ENCODE measurements around the gene PARP8. TPM values are rescaled to one million over a fixed set of nuclear protein-coding genes. Genes with fewer than 3 reads are reported as not detected.

Gene PARP8
- total RNA-seq, 1 experiment from 2014 or later = 31.5 TPM

GRCh38 chr5:50864466-50864865, 198.0 kb downstream of the PARP8 start:
- H3K4me1 ChIP-seq (ENCODE audit: low read length) = no peaks in the 10 kb centered on the region
- no peak overlapping the region for H3K9ac ChIP-seq (ENCODE audit: low read length)
- no peaks in the 10 kb centered on the region for H3K79me2 ChIP-seq (ENCODE audit: low read length)
- H3K27me3 ChIP-seq (ENCODE audit: low read length) = no peaks in the 10 kb centered on the region
- H3K9me3 ChIP-seq (ENCODE audit: low read length) = no peaks in the 10 kb centered on the region
- no peaks in the 10 kb centered on the region for H4K20me1 ChIP-seq (ENCODE audit: insufficient read depth, low read depth, low read length)
- DNase-seq = no peak
- H3K36me3 ChIP-seq (ENCODE audit: insufficient read depth, low read length) = no peaks in the 10 kb centered on the region
- H3K4me3 ChIP-seq (ENCODE audit: low read length) = no peak overlapping the region
- H3K9me2 ChIP-seq (replicated peaks; ENCODE audit: insufficient read depth, low read length) = no peaks in the 10 kb centered on the region
- no peak overlapping the region for H3K4me2 ChIP-seq (ENCODE audit: low read depth, low read length, poor library complexity, severe bottlenecking)
- no peak overlapping the region for H3K27ac ChIP-seq (ENCODE audit: low read length)
- H2AFZ ChIP-seq (ENCODE audit: low read length) = no peak overlapping the region

GRCh38 chr5:50866415-50866814, 200.0 kb downstream of the PARP8 start:
- Histone ChIP-seq H3K9me3 (ENCODE audit: low read length) (no peaks in the 10 kb centered on the region), H3K27me3 (ENCODE audit: low read length) (no peaks in the 10 kb centered on the region), H3K4me2 (ENCODE audit: low read depth, low read length, poor library complexity, severe bottlenecking) (no peak overlapping the region), H4K20me1 (ENCODE audit: insufficient read depth, low read depth, low read length) (no peaks in the 10 kb centered on the region), H2AFZ (ENCODE audit: low read length) (no peak overlapping the region), H3K9me2 (replicated peaks; ENCODE audit: insufficient read depth, low read length) (no peaks in the 10 kb centered on the region), H3K4me1 (ENCODE audit: low read length) (no peaks in the 10 kb centered on the region), H3K79me2 (ENCODE audit: low read length) (no peaks in the 10 kb centered on the region), H3K27ac (ENCODE audit: low read length) (no peak overlapping the region), H3K9ac (ENCODE audit: low read length) (no peak overlapping the region), H3K4me3 (ENCODE audit: low read length) (no peak overlapping the region), H3K36me3 (ENCODE audit: insufficient read depth, low read length) (no peaks in the 10 kb centered on the region)
- DNase-seq = no peak

GRCh38 chr5:50867140-50867539, 200.7 kb downstream of the PARP8 start:
- Histone ChIP-seq H3K9me3 (ENCODE audit: low read length) (no peaks in the 10 kb centered on the region), H3K4me1 (ENCODE audit: low read length) (no peaks in the 10 kb centered on the region), H3K9me2 (replicated peaks; ENCODE audit: insufficient read depth, low read length) (no peaks in the 10 kb centered on the region), H4K20me1 (ENCODE audit: insufficient read depth, low read depth, low read length) (no peaks in the 10 kb centered on the region), H2AFZ (ENCODE audit: low read length) (no peak overlapping the region), H3K9ac (ENCODE audit: low read length) (no peak overlapping the region), H3K27ac (ENCODE audit: low read length) (no peak overlapping the region), H3K36me3 (ENCODE audit: insufficient read depth, low read length) (no peaks in the 10 kb centered on the region), H3K27me3 (ENCODE audit: low read length) (no peaks in the 10 kb centered on the region), H3K4me2 (ENCODE audit: low read depth, low read length, poor library complexity, severe bottlenecking) (no peak overlapping the region), H3K4me3 (ENCODE audit: low read length) (no peak overlapping the region), H3K79me2 (ENCODE audit: low read length) (no peaks in the 10 kb centered on the region)
- DNase-seq = no peak

DNA sequence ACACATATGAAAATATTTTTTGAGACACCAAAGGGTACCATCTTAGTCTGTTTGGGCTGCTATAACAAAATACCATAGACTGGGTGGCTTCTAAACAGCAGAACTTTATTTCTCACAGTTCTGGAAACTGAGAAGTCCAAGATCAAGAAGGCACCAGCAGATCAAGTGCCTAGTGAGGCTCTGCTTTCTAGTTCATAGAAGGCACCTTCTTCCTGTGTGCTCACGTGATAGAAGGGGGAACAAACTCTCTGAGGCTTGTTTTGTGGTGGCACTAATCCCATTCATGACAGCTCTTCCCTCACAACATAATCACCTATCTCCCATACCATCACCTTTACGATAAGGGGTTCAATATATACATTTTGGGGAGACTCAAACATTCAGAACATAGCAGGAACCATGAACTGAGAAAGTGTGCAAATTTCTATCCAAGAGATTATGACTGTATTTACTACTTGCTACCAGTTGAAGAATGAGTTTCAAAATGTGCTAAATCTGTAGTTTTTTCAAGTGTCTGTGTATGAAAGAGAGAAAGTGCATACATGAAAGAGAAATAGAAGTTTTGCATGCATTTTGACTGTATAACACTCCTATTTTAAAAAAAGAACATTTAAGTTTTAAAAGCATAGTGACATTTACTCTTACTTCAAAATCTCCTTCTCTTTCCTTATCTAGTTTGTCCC, 207.3 kb downstream of the PARP8 start:
- 0 out of 2 replicates have a peak, but pooled peaks cover 2% of the 10 kb centered on the region for H3K4me1 ChIP-seq (ENCODE audit: low read length)
- no peaks in the 10 kb centered on the region for H3K27me3 ChIP-seq (ENCODE audit: low read length)
- H3K4me3 ChIP-seq (ENCODE audit: low read length) = no peak overlapping the region
- no peaks in the 10 kb centered on the region for H3K36me3 ChIP-seq (ENCODE audit: insufficient read depth, low read length)
- H4K20me1 ChIP-seq (ENCODE audit: insufficient read depth, low read depth, low read length) = no peaks in the 10 kb centered on the region
- H3K4me2 ChIP-seq (ENCODE audit: low read depth, low read length, poor library complexity, severe bottlenecking) = no peak overlapping the region
- no peak overlapping the region for H3K27ac ChIP-seq (ENCODE audit: low read length)
- H3K9me2 ChIP-seq (replicated peaks; ENCODE audit: insufficient read depth, low read length) = no peaks in the 10 kb centered on the region
- no peak overlapping the region for H2AFZ ChIP-seq (ENCODE audit: low read length)
- H3K79me2 ChIP-seq (ENCODE audit: low read length) = no peaks in the 10 kb centered on the region
- no peak overlapping the region for H3K9ac ChIP-seq (ENCODE audit: low read length)
- H3K9me3 ChIP-seq (ENCODE audit: low read length) = no peaks in the 10 kb centered on the region
- DNase-seq = no peak

DNA sequence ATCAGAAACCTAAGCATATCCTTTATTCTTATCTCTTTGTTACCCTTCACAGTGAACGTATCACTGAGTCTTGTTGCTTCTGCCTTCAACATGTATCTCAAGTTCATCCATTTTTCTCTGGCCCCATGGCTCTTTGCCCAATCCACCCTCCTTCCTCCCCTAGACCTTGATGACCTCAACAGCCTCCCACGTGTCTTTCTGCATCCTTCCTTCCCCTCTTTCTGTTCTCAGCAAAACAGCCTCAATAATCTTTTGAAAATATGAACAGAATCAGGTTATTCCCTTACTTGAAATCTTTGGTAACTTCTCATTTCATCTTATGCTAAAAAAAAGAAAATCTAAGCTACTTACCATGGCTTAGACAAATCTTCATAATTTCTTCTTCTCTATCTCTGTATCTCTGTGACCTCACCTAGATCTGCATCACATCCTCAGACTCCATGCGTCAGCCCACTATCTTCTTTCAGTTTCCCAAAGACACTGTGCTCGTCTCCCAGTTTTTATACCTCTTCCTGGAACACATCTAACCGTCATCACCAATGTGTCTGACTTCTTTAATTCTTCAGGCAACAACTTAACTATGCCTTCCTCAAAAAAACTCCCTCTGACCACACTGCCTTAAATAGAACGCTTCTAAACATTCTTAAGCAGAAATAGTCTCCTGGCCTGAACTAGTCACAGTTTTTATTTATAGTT, 208.0 kb downstream of the PARP8 start:
- H3K4me3 ChIP-seq (ENCODE audit: low read length) = no peak overlapping the region
- H3K36me3 ChIP-seq (ENCODE audit: insufficient read depth, low read length) = no peaks in the 10 kb centered on the region
- H4K20me1 ChIP-seq (ENCODE audit: insufficient read depth, low read depth, low read length) = no peaks in the 10 kb centered on the region
- H3K9me3 ChIP-seq (ENCODE audit: low read length) = no peaks in the 10 kb centered on the region
- DNase-seq = no peak
- no peak overlapping the region for H3K4me2 ChIP-seq (ENCODE audit: low read depth, low read length, poor library complexity, severe bottlenecking)
- no peaks in the 10 kb centered on the region for H3K79me2 ChIP-seq (ENCODE audit: low read length)
- no peaks in the 10 kb centered on the region for H3K9me2 ChIP-seq (replicated peaks; ENCODE audit: insufficient read depth, low read length)
- no peak overlapping the region for H3K9ac ChIP-seq (ENCODE audit: low read length)
- H3K4me1 ChIP-seq (ENCODE audit: low read length) = 0 out of 2 replicates have a peak, but pooled peaks cover 2% of the 10 kb centered on the region
- H3K27ac ChIP-seq (ENCODE audit: low read length) = no peak overlapping the region
- no peak overlapping the region for H2AFZ ChIP-seq (ENCODE audit: low read length)
- H3K27me3 ChIP-seq (ENCODE audit: low read length) = no peaks in the 10 kb centered on the region

DNA sequence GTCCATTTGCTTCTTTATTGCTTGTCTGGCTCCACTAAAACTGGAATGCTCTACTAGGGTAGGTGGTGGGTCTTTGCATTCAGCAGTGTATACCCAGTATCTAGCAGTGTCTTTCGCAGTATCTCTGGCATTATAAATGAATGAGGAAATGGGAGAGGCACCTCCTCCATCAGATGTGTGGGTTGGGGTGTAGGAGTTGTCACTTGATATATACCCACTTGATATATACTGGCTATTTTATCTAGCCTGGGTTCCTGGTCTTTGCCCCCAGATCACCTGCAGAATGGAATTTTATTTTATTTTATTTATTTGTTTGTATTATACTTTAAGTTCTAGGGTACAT, 208.5 kb downstream of the PARP8 start:
- Histone ChIP-seq H3K9ac (ENCODE audit: low read length) (no peak overlapping the region), H3K27me3 (ENCODE audit: low read length) (no peaks in the 10 kb centered on the region), H2AFZ (ENCODE audit: low read length) (no peak overlapping the region), H3K9me2 (replicated peaks; ENCODE audit: insufficient read depth, low read length) (no peaks in the 10 kb centered on the region), H4K20me1 (ENCODE audit: insufficient read depth, low read depth, low read length) (no peaks in the 10 kb centered on the region), H3K4me2 (ENCODE audit: low read depth, low read length, poor library complexity, severe bottlenecking) (no peak overlapping the region), H3K36me3 (ENCODE audit: insufficient read depth, low read length) (no peaks in the 10 kb centered on the region), H3K27ac (ENCODE audit: low read length) (no peak overlapping the region), H3K9me3 (ENCODE audit: low read length) (no peaks in the 10 kb centered on the region), H3K79me2 (ENCODE audit: low read length) (no peaks in the 10 kb centered on the region), H3K4me1 (ENCODE audit: low read length) (0 out of 2 replicates have a peak, but pooled peaks cover 2% of the 10 kb centered on the region), H3K4me3 (ENCODE audit: low read length) (no peak overlapping the region)
- no peak for DNase-seq

GRCh38 chr5:50878470-50878869, 212.0 kb downstream of the PARP8 start:
- Histone ChIP-seq H3K4me2 (ENCODE audit: low read depth, low read length, poor library complexity, severe bottlenecking) (no peak overlapping the region), H3K27ac (ENCODE audit: low read length) (no peak overlapping the region), H3K36me3 (ENCODE audit: insufficient read depth, low read length) (no peaks in the 10 kb centered on the region), H3K27me3 (ENCODE audit: low read length) (no peaks in the 10 kb centered on the region), H3K9ac (ENCODE audit: low read length) (no peak overlapping the region), H3K9me3 (ENCODE audit: low read length) (no peaks in the 10 kb centered on the region), H3K79me2 (ENCODE audit: low read length) (no peaks in the 10 kb centered on the region), H3K9me2 (replicated peaks; ENCODE audit: insufficient read depth, low read length) (no peaks in the 10 kb centered on the region), H3K4me1 (ENCODE audit: low read length) (0 out of 2 replicates have a peak, but pooled peaks cover 2% of the 10 kb centered on the region), H4K20me1 (ENCODE audit: insufficient read depth, low read depth, low read length) (no peaks in the 10 kb centered on the region), H2AFZ (ENCODE audit: low read length) (no peak overlapping the region), H3K4me3 (ENCODE audit: low read length) (no peak overlapping the region)
- no peak for DNase-seq

- no peak for DNase-seq
- H3K4me1 ChIP-seq (ENCODE audit: low read length) = no peaks in the 10 kb centered on the region
- no peaks in the 10 kb centered on the region for H3K9me2 ChIP-seq (replicated peaks; ENCODE audit: insufficient read depth, low read length)
- H4K20me1 ChIP-seq (ENCODE audit: insufficient read depth, low read depth, low read length) = no peaks in the 10 kb centered on the region
- no peak overlapping the region for H3K4me2 ChIP-seq (ENCODE audit: low read depth, low read length, poor library complexity, severe bottlenecking)
- H3K9ac ChIP-seq (ENCODE audit: low read length) = no peak overlapping the region
- H3K27ac ChIP-seq (ENCODE audit: low read length) = no peak overlapping the region
- no peaks in the 10 kb centered on the region for H3K36me3 ChIP-seq (ENCODE audit: insufficient read depth, low read length)
- no peak overlapping the region for H3K4me3 ChIP-seq (ENCODE audit: low read length)
- H3K27me3 ChIP-seq (ENCODE audit: low read length) = no peaks in the 10 kb centered on the region
- H3K9me3 ChIP-seq (ENCODE audit: low read length) = no peaks in the 10 kb centered on the region
- H3K79me2 ChIP-seq (ENCODE audit: low read length) = no peaks in the 10 kb centered on the region
- H2AFZ ChIP-seq (ENCODE audit: low read length) = no peak overlapping the region
Measured at GRCh38 chr5:50881407-50881806, 215.0 kb downstream of the PARP8 start.
